NCI-H2171 treated with DMSO at 0.1 percent for 48 hours (cell line): ENCODE results near the gene ARL17B.
"Not testable (repeated sequence)": the region's sequence is repeated elsewhere in the genome, so short reads cannot be mapped to it uniquely, and the experiment has no call there.

ENCODE experiments used
- DNase-seq: peaks from one replicate; lab custom pipeline; 2025; lab: John Stamatoyannopoulos, UW

Gene ARL17B

GRCh38 chr17:46361755-46362154, at the start of gene ARL17B:
ARL17B (minus strand) TSS chr17:46361766; CDS start chr17:46358397, 3,369 bp downstream.
- not testable (repeated sequence) for DNase-seq

DNA sequence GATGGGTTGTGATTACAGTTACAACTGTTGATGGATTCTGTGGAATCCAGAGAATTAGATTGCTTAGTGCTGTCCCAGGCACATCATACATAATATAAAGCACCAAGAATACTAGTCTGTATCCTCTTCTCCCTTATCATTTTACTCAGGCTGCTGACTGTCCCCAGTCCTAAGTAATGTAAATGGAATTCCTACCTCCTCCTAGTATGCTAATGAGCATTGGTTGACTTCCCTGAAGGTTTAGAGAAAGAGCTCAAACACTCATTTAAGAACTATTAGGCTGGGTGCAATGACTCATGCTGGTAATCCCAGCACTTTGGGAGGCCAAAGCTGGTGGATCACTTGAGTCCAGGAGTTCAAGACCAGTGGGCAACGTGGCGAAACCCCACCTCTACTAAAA, 48.3 kb upstream of the ARL17B start:
- DNase-seq = not testable (repeated sequence)

- DNase-seq = not testable (repeated sequence)
Measured at GRCh38 chr17:46407155-46407554, 45.6 kb upstream of the ARL17B start.

DNA sequence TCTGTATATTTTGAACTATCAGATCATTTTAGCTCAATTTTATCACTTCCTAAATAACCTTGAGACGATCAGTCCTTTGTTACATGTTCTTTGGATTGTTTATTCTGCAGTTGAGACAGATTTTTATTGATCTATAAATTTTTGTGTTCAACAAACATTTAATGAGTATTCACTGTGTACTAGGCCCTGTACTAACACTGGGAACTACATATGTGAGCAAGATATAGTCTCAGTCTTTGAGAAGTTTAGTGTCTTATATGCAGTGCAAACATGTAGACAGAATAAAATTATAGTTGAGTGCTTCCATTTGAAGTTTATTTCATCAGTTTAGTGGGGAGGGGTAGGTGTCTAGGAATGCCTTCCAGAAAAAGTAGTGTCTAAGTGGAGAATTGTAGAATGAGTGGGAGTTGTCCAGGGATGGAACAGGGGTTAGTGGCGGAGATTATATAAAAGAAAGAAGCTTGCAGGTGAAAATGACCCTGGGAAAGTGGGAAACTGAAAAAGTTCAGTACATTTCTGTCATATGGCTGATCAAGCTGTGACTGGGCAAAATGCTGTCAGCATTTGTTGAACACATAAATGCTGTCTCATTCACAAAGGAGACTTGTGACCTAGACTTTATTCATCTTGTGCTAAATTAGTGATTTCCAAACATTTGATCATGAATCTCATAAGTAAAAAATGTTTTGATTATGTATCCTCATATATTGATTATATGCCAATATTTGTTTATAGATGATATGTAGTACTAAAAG, 39.6 kb upstream of the ARL17B start:
- DNase-seq = not testable (repeated sequence)

GRCh38 chr17:46400543-46400942, 39.0 kb upstream of the ARL17B start:
- not testable (repeated sequence) for DNase-seq

GRCh38 chr17:46399993-46400392, 38.4 kb upstream of the ARL17B start:
- DNase-seq = not testable (repeated sequence)

DNA sequence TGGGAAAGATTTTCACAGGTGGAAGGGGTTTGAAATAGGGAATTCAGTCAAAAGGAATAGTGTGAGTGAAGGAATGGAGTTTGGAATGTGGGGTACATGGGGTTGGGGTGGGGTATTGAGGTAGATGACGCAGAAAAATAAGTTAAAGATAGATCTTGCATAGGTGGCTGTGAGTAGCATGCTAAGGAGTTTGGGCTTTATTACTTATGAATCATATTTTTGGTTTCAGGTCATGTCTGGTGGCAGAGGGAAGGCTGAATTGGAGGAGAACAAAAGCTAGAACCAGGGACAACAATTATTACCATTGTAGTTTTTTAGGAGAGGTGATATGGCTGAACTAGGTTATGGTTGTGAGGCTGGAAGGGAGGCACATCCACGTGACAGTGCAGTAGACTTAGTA, 34.7 kb upstream of the ARL17B start:
- DNase-seq = not testable (repeated sequence)

- not testable (repeated sequence) for DNase-seq
Measured at GRCh38 chr17:46393702-46394101, 32.1 kb upstream of the ARL17B start.

- not testable (repeated sequence) for DNase-seq
Measured at GRCh38 chr17:46385491-46385890, 23.9 kb upstream of the ARL17B start.

DNA sequence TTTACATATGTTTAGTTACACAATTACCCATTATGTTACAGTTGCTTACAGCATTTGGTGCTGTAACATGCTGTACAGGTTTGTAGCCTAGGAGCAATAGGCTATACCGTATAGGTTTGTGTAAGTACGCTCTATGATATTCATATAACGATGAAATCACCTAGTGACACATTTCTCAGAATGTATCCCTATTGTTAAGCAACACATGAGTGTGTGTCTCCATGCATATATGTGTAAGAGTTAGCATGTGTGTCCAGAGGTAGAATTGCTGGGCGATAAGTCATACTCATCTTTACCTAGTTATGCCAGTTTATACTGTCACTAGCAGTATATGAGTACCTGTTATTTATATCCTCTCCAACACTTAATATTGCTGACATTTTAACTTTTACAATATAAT, 21.6 kb upstream of the ARL17B start:
- not testable (repeated sequence) for DNase-seq

GRCh38 chr17:46373418-46373817, 11.9 kb upstream of the ARL17B start:
- DNase-seq = not testable (repeated sequence)

DNA sequence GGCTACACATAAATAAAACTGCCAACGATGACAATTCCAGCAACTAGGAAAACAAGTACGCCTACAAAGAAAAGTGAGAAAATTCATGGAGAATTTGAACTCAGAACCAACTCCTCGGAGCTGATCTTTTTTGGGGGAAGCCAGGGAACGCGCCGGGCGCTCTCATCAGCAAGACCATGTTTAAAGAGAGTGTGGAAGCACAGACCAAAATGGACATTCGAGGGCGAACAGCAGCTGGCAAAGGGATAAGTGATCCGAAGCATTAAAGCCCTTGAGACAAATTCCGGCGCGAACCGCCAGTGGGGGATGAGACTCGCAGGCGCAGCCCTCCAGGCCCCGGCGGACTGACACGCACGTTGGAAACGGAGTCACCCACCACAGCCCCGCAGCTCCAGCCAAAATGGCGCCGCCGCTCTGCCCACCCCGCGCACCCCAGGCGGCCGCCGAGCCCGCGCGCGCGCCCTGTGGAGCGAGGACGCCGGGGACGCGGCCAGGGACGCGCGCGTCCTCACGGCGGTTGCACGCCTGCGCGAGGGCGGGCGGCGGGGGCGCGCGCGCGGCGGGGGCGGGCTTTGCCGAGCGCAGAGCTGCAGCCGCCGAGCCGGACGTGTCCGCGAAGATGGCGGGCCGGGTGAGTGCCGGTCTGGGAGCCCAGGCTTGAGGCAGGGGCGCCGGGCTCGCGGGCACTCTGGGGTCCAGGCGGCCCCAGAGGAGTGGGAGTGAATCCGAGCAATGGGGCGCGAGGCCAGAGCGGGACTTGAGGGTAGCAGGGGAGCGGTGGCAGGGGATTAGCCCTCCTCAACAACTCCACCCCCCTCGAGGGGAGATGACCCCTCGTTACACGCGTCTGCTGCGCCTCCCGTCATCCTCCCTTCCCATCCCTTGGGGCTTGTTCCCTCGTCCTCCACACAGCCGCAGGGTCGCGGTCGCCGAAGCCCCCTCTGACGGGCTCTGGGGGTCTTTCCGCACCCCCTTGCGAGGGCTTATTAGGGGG, 11.0 kb upstream of the ARL17B start:
- DNase-seq = not testable (repeated sequence)

DNA sequence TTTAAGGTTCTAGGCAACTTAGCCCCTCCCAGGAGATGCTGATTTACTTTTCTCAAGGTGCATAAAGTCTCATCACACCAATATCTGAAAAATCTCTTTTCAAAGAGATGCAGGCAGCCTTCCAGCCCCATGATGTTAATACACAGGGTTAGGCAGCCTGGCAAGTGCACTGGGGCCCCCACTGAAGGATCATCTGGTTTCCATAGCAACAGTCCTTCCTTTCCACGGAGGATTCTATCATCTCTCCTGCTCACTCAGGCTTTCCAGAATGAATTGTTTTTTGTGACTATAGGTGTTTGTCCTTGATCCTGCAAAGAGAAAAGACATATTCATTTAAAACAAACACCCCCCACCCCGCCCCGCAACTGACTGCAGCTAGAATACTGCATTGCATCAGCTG, 6.0 kb upstream of the ARL17B start:
- not testable (repeated sequence) for DNase-seq

GRCh38 chr17:46361145-46361735, 326 bp downstream of the ARL17B start:
- not testable (repeated sequence) for DNase-seq

DNA sequence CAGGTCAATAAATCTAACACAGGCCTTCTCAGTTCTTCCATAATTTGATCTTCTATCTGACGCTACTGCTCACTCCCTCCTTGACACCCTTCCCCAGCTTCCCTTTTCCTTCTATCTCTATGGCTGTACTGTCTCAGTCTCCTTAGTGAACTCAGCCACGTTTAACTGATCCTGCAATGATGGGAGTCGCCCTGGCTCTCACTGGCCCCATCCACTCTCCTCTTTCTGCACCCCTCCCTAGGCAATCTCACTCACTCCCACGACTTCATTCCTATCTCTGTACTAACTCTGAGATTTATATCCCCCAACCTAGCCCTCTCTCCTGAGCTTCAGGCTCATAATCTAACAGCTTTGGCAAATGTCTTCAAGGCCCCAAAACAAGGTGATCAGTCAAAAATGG, 7.7 kb downstream of the ARL17B start:
- DNase-seq = not testable (repeated sequence)

DNA sequence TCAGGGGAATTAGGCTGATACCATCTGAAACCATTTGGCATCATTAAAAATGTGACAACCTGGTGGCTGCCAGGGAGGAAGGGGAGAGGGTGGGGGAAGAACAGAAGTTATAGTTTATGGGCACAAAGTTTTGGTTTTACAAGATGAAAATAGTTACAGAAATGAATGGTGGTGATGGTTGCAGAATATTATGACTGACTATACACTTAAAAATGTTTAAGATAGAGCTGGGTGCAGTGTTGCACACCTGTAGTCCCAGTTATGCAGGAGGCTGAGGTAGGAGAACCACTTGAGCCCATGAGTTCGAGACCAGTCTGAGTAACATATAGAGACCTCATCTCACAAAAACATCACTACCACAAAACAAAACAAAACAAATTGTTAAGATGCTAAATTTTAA, 12.5 kb downstream of the ARL17B start:
- not testable (repeated sequence) for DNase-seq

DNA sequence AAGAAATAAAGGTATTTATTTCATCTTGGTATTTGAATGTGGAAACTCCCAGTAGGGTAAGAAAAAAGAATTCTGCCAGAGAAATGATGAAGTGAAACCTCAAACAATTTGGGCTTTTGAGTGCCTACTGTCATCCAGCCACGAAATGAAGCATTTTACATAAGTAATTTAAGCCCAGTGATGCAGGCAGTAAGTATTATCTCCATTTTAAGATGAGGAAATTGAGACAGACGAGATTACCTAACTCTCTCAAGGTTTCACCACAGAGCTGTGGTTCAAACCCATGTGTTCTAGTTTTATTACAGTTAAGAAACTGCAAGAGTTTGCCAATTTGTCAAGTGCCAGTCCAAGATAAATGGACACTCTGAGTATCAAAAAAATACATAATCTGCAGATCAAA, 13.2 kb downstream of the ARL17B start:
- DNase-seq = not testable (repeated sequence)

- DNase-seq = not testable (repeated sequence)
Measured at GRCh38 chr17:46342131-46342530, 19.4 kb downstream of the ARL17B start.

DNA sequence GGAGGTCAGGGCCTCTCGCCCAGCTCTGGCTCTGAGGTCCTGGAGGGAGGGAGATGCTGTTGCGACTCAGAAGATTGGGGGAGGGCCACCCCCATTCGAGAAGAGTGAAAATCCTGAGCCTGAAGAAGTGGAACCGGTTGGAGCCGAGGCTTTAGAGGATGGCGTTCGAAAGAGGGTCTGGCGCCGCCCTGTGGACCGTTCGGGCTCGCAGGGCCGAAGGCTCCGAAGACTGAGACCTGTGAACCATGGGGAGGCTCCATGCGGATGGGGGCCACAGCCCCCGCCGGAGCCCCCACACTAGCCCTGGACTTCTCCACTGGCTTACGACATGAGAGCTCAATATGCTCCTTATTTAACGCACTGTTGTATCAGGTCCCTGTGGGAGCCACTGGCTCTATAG, 20.3 kb downstream of the ARL17B start:
- DNase-seq = not testable (repeated sequence)

GRCh38 chr17:46294831-46295230, 66.7 kb downstream of the ARL17B start, which contains the start of gene LRRC37A:
LRRC37A (plus strand) TSS chr17:46295131; CDS start chr17:46295134, 3 bp downstream.
- DNase-seq = not testable (repeated sequence)

DNA sequence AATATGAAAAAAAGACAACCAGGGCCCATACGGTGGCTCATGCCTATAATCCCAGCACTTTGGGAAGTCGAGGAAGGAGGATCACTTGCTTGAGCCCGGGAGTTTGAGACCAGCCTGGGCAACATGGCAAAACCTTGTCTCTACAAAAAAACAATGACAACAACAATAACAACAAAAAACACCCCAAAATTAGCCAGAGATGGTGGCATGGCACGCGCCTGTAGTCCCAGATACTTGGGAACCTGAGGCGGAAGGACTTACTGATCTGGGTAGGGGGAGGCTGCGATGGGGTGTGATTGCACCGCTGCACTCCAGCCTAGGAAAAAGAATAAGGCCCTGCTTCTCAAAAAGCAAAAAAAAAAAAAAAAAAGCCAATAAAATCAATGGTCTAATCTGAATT, 69.9 kb downstream of the ARL17B start:
- not testable (repeated sequence) for DNase-seq
